NT2/D1 (cell line): ENCODE measurements around the gene DEDD2.

Experiments used
- DNase-seq: peaks from one replicate; pipeline ENCODE4 v3.0.0-alpha.2; 2011; ENCODE audit warnings: low read depth, low spot score
- H3K27me3 ChIP-seq: 2 replicates; pipeline ENCODE4 v1.6.0; 2011; ENCODE audit warnings: mild to moderate bottlenecking; ENCODE audit not compliant: insufficient read length, insufficient read depth
- H3K36me3 ChIP-seq: 2 replicates; pipeline ENCODE4 v1.6.1; 2011; ENCODE audit warnings: mild to moderate bottlenecking, low read length, mixed read lengths; ENCODE audit not compliant: insufficient read depth, insufficient read length
- H3K4me1 ChIP-seq: 2 replicates; pipeline ENCODE4 v1.5.1; 2011; ENCODE audit not compliant: insufficient read depth, insufficient read length
- H3K4me3 ChIP-seq: 2 replicates; pipeline ENCODE4 v1.5.1; 2011; ENCODE audit warnings: low read depth; ENCODE audit not compliant: insufficient read length
- H3K9ac ChIP-seq: 2 replicates; pipeline ENCODE4 v1.6.0; 2011; ENCODE audit warnings: low read depth; ENCODE audit not compliant: insufficient read length
- H3K9me3 ChIP-seq: 2 replicates; pipeline ENCODE4 v1.5.1; 2011; ENCODE audit warnings: mild to moderate bottlenecking, low read length; ENCODE audit not compliant: insufficient read depth
- SUZ12 ChIP-seq: IDR thresholded peaks from 2 replicates; pipeline ENCODE4 v1.6.1; 2011; ENCODE audit not compliant: insufficient read length, insufficient read depth; ENCODE audit errors: extremely low read depth
- YY1 ChIP-seq: IDR thresholded peaks from 2 replicates; pipeline ENCODE4 v1.6.1; 2011; ENCODE audit not compliant: insufficient read length, insufficient read depth
- ZNF274 ChIP-seq: IDR thresholded peaks from 2 replicates; pipeline ENCODE4 v1.6.1; 2011; ENCODE audit warnings: mild to moderate bottlenecking, low read depth, low read length

Gene DEDD2

GRCh38 chr19:42198676-42199439 lies 18.6 kb downstream of the DEDD2 start:
- H3K9me3 ChIP-seq: no peaks in the 10 kb centered on the region; the same call in 1 of the 2 replicates
- peaks cover 16% of the 10 kb centered on the region for H3K4me1 ChIP-seq
- H3K9ac ChIP-seq: no peak overlapping the region
- H3K36me3 ChIP-seq: peaks cover 58% of the 10 kb centered on the region
- no peak overlapping the region for H3K4me3 ChIP-seq
- H3K27me3 ChIP-seq: no peaks in the 10 kb centered on the region
- no peak for DNase-seq
- TF ChIP-seq SUZ12: no peak
- no peak for TF ChIP-seq ZNF274
- no peak for TF ChIP-seq YY1

GRCh38 chr19:42197375-42197817 lies 20.1 kb downstream of the DEDD2 start:
- DNase-seq: no peak
- no peak for TF ChIP-seq YY1
- Histone ChIP-seq H3K9ac (no peak overlapping the region), H3K27me3 (no peaks in the 10 kb centered on the region), H3K4me3 (no peak overlapping the region), H3K9me3 (peaks cover 4% of the 10 kb centered on the region), H3K36me3 (peaks cover 43% of the 10 kb centered on the region), H3K4me1 (peaks cover 16% of the 10 kb centered on the region)

- DNase-seq: no peak
- H3K36me3 ChIP-seq: peaks cover 33% of the 10 kb centered on the region
- no peaks in the 10 kb centered on the region for H3K27me3 ChIP-seq
- H3K4me3 ChIP-seq: no peak overlapping the region
- TF ChIP-seq YY1 (no peak), SUZ12 (no peak), ZNF274 (no peak)
- H3K9me3 ChIP-seq: peaks cover 4% of the 10 kb centered on the region
- H3K9ac ChIP-seq: no peak overlapping the region
- peaks cover 16% of the 10 kb centered on the region for H3K4me1 ChIP-seq
Measured at GRCh38 chr19:42196011-42197001, 21.2 kb downstream of the DEDD2 start.

GRCh38 chr19:42193706-42194105 lies 23.8 kb downstream of the DEDD2 start:
- H3K9me3 ChIP-seq: peaks cover 4% of the 10 kb centered on the region
- peaks cover 9% of the 10 kb centered on the region for H3K4me1 ChIP-seq
- no peak for DNase-seq
- no peaks in the 10 kb centered on the region for H3K27me3 ChIP-seq
- H3K36me3 ChIP-seq: peaks cover 11% of the 10 kb centered on the region
- no peak overlapping the region for H3K4me3 ChIP-seq
- no peak for TF ChIP-seq SUZ12
- TF ChIP-seq ZNF274: no peak
- TF ChIP-seq YY1: no peak
- H3K9ac ChIP-seq: no peak overlapping the region

GRCh38 chr19:42193294-42193693 lies 24.2 kb downstream of the DEDD2 start:
- TF ChIP-seq YY1 (no peak), ZNF274 (no peak), SUZ12 (no peak)
- Histone ChIP-seq H3K4me1 (peaks cover 9% of the 10 kb centered on the region), H3K9me3 (peaks cover 4% of the 10 kb centered on the region), H3K4me3 (no peak overlapping the region), H3K36me3 (peaks cover 7% of the 10 kb centered on the region), H3K9ac (no peak overlapping the region), H3K27me3 (no peaks in the 10 kb centered on the region)
- no peak for DNase-seq

- DNase-seq: no peak
- TF ChIP-seq ZNF274: no peak
- TF ChIP-seq SUZ12: no peak
- TF ChIP-seq YY1: no peak
- peaks cover 4% of the 10 kb centered on the region for H3K9me3 ChIP-seq
- peaks cover 4% of the 10 kb centered on the region for H3K36me3 ChIP-seq
- H3K4me3 ChIP-seq: no peak overlapping the region
- H3K4me1 ChIP-seq: no peaks in the 10 kb centered on the region
- no peak overlapping the region for H3K9ac ChIP-seq
- H3K27me3 ChIP-seq: no peaks in the 10 kb centered on the region
Measured at GRCh38 chr19:42191855-42192254, 25.6 kb downstream of the DEDD2 start.

- DNase-seq: no peak
- Histone ChIP-seq H3K4me1 (no peaks in the 10 kb centered on the region), H3K9ac (no peak overlapping the region), H3K27me3 (no peaks in the 10 kb centered on the region), H3K36me3 (peaks cover 3% of the 10 kb centered on the region), H3K4me3 (no peak overlapping the region), H3K9me3 (peaks cover 4% of the 10 kb centered on the region)
- TF ChIP-seq ZNF274 (no peak), SUZ12 (no peak), YY1 (no peak)
Measured at GRCh38 chr19:42191330-42191729, 26.1 kb downstream of the DEDD2 start.
